ENCODE data around the gene CAMTA1.

- TF ChIP-seq SUZ12 (IDR thresholded peaks at IDR 0.05): no peak
- no peak for TF ChIP-seq NFRKB (IDR thresholded peaks at IDR 0.05)
- no peak for TF ChIP-seq HDGF (IDR thresholded peaks at IDR 0.05; ENCODE audit: borderline replicate concordance)
- no peak for TF ChIP-seq ELF4 (IDR thresholded peaks at IDR 0.05)
- no peak for TF ChIP-seq BHLHE40 (IDR thresholded peaks at IDR 0.05; ENCODE audit: borderline replicate concordance)
- TF ChIP-seq SP1 (IDR thresholded peaks at IDR 0.05): no peak
- no peak for TF ChIP-seq ARNT (IDR thresholded peaks at IDR 0.05)
- TF ChIP-seq CTBP1 (IDR thresholded peaks at IDR 0.05; ENCODE audit: borderline replicate concordance): no peak
- no peak for TF ChIP-seq ZNF384 (IDR thresholded peaks at IDR 0.05)
Measured at GRCh38 chr1:7437608-7438395, 652.5 kb downstream of the CAMTA1 start.
